Measurements from ENCODE around the gene GRIK4.

Gene GRIK4

DNA sequence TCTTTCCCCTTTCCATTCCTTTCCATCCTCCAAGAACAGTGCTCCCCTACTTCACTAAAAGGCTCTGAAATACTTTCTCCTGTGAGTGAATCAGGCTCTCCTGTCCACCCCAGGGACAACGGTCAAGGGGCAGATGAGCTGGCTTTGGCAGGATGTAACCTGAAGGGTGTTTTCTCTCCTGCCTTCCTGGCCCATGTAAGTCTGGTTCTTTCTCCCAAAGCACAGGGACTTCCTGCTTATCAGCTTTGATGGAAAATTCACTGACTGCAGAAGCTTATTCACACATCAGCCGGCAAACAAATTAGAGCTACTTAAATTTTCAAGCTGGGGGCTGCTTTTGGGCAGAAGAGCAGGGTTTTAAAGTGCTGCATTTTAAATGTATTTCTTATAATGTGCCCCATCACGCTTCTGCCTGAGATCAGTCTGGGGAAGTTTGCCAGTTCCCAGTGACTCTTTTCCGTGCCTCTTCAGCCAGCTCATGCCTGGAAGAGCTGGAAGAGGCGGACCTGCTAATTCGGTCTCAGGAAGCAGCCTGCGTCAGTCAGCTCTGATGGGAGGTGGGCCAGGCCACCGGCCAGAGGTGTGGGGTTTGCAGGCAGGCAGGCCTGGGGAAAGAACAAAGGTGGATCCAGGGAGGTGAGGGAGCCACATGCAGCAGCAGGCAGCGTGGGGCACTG lies 372.0 kb downstream of the GRIK4 start:
- no peak for DNase-seq (ENCODE audit: extremely low read depth, low read depth)
- TF ChIP-seq, protein P1, sequence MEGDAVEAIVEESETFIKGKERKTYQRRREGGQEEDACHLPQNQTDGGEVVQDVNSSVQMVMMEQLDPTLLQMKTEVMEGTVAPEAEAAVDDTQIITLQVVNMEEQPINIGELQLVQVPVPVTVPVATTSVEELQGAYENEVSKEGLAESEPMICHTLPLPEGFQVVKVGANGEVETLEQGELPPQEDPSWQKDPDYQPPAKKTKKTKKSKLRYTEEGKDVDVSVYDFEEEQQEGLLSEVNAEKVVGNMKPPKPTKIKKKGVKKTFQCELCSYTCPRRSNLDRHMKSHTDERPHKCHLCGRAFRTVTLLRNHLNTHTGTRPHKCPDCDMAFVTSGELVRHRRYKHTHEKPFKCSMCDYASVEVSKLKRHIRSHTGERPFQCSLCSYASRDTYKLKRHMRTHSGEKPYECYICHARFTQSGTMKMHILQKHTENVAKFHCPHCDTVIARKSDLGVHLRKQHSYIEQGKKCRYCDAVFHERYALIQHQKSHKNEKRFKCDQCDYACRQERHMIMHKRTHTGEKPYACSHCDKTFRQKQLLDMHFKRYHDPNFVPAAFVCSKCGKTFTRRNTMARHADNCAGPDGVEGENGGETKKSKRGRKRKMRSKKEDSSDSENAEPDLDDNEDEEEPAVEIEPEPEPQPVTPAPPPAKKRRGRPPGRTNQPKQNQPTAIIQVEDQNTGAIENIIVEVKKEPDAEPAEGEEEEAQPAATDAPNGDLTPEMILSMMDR (IDR thresholded peaks at IDR 0.05; ENCODE audit: low read depth, low read length), result no peak

DNA sequence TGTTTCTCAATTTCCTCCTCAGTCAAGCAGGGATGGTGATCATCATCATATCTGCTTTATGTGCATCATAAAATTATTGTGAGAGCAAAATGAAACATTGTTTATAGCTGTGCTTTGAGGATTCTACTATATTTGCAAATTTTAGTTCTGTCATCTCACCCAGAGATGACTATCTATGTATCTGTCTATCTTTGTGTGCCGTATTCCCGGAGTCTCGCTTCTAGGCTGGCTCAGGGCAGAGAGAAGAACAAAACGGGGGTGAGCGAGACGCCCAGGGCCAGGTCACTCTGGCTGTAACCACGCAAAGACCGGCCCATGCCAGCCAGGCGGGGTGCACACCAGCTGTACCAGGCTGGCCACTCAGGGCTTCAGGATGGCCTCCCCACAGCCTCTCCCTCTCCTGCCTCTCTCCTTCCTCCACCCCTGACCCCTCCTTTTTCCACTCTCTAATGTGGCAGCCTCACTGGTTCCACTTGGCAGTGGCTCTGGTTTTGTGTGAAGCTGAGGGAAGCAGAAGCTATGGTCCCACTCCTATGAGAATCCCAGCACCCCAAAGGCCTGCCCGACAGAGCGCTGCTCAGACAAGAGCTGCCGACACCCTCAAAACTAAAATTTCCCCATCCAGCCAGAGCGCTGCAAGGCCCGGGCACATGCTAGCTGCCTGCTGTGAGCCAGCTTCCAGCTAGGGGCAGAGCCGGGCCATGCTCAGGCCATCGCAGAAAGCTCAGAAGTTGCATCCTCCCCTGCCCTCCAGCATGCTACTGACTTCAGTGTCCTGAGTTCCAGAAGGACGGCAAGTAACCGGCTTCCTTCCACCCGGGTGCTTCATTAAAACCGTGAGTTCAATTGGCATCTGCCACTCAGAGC lies 372.8 kb downstream of the GRIK4 start:
- DNase-seq (ENCODE audit: extremely low read depth, low read depth), result no peak
- TF ChIP-seq, protein P1 (IDR thresholded peaks at IDR 0.05; ENCODE audit: low read depth, low read length), result no peak

DNA sequence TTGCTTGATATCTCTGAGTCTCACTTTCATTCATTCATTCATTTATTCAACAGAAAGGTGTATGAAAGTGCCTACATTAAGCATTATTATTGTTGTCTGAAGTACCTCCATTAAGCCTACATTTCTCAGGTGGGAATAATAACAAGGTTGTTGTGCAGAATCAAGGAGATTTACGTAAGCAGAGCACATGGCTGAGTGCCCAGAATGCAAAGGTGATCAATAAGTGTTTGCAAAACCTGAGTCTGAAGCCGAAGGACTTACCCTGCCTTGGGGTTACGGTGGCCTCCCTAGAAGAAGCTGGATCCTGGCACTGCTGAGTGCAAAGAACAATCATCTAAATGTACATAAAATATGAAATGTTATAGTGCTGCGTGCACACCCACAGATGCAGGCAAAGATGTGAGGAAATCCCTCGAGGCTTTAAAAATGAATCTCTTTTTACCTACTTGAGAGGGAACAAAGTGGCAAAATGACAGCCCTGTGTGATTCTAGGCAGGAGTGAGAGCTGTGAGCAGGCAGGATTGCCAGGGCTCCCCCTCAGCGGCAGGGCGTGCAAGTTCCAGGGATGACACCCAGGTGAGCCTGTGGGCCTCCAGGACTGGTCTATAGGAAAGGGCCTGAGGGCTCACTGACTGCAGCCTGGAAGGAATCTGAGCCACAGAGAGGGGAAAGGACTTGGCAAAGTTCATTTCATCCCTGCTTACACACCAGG lies 379.2 kb downstream of the GRIK4 start:
- no peak for DNase-seq (ENCODE audit: extremely low read depth, low read depth)
- TF ChIP-seq, protein P1 (IDR thresholded peaks at IDR 0.05; ENCODE audit: low read depth, low read length), result no peak

DNA sequence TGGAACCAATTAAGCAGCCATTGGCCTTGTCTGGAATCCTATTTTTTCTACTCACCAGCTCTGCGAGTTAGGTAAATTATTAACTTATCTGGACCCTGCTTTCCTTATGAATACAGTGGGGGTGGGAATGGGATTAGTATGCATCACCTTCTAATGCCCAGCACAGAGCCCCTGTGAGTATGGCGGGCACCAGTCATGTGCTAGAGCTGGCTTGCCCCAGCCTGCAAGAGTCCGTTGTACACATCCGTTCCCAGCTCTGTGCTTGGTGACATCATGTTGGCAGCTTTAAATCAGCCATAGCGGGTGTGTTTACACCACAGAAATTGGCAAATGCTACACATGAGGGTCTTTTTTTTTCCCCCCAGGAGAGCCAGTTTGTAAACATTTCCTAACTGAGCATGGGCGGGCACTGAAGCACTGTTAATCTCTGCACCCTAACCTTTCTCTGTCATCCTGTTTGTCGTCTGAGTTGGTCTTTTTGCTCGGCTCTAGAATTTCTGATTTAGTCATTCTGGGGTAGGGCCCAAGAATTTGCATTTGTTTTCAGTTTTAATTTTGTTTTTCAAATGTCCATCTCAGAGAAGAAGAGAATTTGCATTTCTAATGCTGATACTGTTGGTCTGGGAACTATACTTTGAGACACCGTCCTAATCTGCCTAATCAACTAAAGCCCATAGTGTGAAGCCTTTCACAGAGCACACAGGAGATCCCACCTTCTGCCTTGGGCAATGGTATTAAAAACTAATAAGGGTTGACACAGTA lies 382.1 kb downstream of the GRIK4 start:
- TF ChIP-seq, protein P1 (IDR thresholded peaks at IDR 0.05; ENCODE audit: low read depth, low read length), result no peak
- DNase-seq (ENCODE audit: extremely low read depth, low read depth), result no peak

DNA sequence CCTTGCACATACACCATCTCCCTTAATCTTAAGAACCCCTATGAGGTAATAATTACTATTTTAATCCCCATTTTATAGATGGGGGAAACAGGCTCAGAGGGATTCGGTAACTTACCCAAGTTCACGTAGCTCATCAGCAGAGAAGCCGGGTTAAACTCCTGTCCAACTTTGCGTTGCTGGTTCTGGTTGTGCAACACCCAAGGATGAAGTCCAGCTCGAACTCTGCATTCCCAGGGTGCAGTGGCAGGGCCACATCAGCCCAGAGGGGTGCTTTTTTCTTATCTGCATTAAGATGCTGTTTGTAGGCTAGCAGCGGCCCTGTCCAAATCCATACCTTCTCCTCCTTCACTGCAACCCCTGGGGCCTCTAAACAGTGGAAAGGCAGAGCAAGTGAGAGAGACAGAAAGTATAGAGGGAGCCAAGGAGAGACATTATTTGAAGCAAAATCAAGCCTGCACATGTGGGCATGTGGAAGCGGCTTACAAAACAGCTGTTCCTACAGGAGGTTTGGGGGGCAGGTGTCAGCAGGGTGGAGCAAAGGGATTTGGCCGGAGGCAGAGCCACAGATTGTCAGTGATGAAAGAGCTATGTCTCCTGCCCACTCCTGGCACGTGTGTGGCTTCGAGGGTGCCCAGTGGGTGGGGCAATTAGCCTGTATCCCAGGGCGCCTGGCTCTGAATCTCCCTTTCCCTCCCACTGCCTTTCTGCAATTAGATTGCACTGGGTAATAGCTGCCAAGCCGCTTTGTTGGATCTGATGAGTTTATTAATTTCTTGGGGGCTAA lies 382.8 kb downstream of the GRIK4 start:
- DNase-seq (ENCODE audit: extremely low read depth, low read depth), result no peak
- TF ChIP-seq, protein P1 (IDR thresholded peaks at IDR 0.05; ENCODE audit: low read depth, low read length), result no peak

DNA sequence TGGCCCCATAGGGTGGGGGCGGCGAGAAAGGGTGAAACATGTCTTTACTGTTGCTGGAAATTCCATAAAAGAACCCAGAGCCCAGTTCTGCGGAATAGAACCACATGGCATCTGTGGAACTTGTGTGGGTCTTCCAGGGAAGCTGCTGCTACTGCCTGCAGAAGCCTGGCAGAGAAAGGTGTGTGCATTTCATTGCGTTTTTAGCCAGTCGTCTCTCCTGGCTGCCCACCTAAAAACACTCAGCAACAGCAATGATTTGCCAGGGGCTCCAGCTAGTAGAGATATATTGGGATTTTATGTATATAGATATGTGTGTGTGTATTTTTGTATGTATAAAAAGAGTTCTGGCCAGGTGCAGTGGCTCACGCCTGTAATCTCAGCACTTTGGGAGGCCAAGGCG lies 385.1 kb downstream of the GRIK4 start:
- no peak for DNase-seq (ENCODE audit: extremely low read depth, low read depth)
- TF ChIP-seq, protein P1 (IDR thresholded peaks at IDR 0.05; ENCODE audit: low read depth, low read length), result no peak
